C4-2B (cell line): ENCODE measurements around the gene ZP3.
"Not testable (repeated sequence)": the region's sequence is repeated elsewhere in the genome, so short reads cannot be mapped to it uniquely, and the experiment has no call there.

ENCODE experiments used
- CTCF ChIP-seq: fragments of 450-650 bp; conservative IDR thresholded peaks from 2 replicates; pipeline ENCODE4 v1.5.1; 2017; ENCODE audit warnings: mild to moderate bottlenecking
- ZFX ChIP-seq: fragments of 450-650 bp; IDR thresholded peaks from 2 replicates; pipeline ENCODE4 v1.6.1; 2017

DNA sequence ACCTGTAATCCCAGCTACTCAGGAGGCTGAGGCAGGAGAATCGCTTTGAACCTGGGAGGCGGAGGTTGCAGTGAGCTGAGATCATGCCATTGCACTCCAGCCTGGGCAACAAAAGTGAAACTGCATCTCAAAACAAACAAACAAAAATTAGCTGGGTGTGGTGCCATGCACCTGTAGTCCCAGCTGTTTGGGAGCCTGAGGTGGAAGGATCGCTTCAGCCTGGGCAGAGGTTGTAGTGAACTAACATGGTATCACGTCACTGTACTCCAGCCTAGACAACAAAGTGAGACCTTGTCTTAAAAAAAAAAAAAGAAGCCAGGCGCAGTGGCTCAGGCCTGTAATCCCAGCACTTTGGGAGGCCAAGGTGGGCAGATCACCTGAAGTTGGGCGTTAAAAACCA, 37.0 kb upstream of the ZP3 start:
- TF ChIP-seq CTCF, ZFX: not testable (repeated sequence)
